Ishikawa (cell line): Measurements from ENCODE around the gene SAE1.

ENCODE experiments used
- FOXM1 ChIP-seq: IDR thresholded peaks from 2 replicates; pipeline ENCODE4 v1.6.1; 2012; ENCODE audit warnings: low read depth, borderline replicate concordance
- TAF1 ChIP-seq: IDR thresholded peaks from 2 replicates; pipeline ENCODE4 v1.6.1; 2012; ENCODE audit warnings: low read depth, mild to moderate bottlenecking

- TF ChIP-seq FOXM1 (no peak), TAF1 (no peak)
Observed at GRCh38 chr19:47130120-47130588, 481 bp upstream of the SAE1 start.
